Liver (tissue), 9 donors: ENCODE measurements around the gene SLX4IP. TPM values are rescaled to one million over a fixed set of nuclear protein-coding genes. Genes with fewer than 3 reads are reported as not detected.
A peak's percentile ranks its signal among the peaks of the same experiment; 100 is the strongest.

Experiments
- DNase-seq: peaks from one replicate; pipeline ENCODE4 v3.0.0-alpha.2; 2017; ENCODE audit warnings: low spot score
- H3K27ac ChIP-seq, 2 donors: one replicate each; pipeline ENCODE4 v1.7.0; 2013; ENCODE audit warnings: inconsistent platforms in 2 of 2, low read length in 2 of 2, control low read depth in 1 of 2, low read depth in 1 of 2, mild to moderate bottlenecking in 1 of 2
- H3K27me3 ChIP-seq, 4 donors: one replicate each; pipeline versions ENCODE4 v1.6.1 to v1.7.0; 2013; ENCODE audit warnings: low read length in 3 of 4, inconsistent platforms in 1 of 4, mild to moderate bottlenecking in 1 of 4, moderate library complexity in 1 of 4; ENCODE audit not compliant: control insufficient read depth in 4 of 4, insufficient read depth in 4 of 4
- H3K36me3 ChIP-seq, 4 donors: one replicate each; pipeline versions ENCODE4 v1.6.1 to v1.7.0; 2013; ENCODE audit warnings: low read length in 3 of 4, mild to moderate bottlenecking in 3 of 4, low read depth in 1 of 4, moderate library complexity in 1 of 4; ENCODE audit not compliant: control insufficient read depth in 4 of 4, insufficient read depth in 3 of 4
- H3K4me1 ChIP-seq, 4 donors: one replicate each; pipeline versions ENCODE4 v1.6.1 to v1.7.0; 2013; ENCODE audit warnings: low read length in 3 of 4, mild to moderate bottlenecking in 3 of 4, moderate library complexity in 1 of 4; ENCODE audit not compliant: control insufficient read depth in 4 of 4, insufficient read depth in 4 of 4
- H3K4me3 ChIP-seq, 3 donors: one replicate each; pipeline versions ENCODE4 v1.6.1 to v1.7.0; 2013; ENCODE audit warnings: low read length in 3 of 3, control low read depth in 1 of 3, low read depth in 1 of 3, mild to moderate bottlenecking in 1 of 3
- H3K9ac ChIP-seq, 2 donors: one replicate each; pipeline ENCODE4 v1.7.0; 2013; ENCODE audit warnings: low read length in 2 of 2, mild to moderate bottlenecking in 2 of 2, moderate library complexity in 2 of 2, control low read depth in 1 of 2, low read depth in 1 of 2
- H3K9me3 ChIP-seq, 4 donors: one replicate each; pipeline versions ENCODE4 v1.6.1 to v1.7.0; 2013; ENCODE audit warnings: low read length in 3 of 4; ENCODE audit not compliant: control insufficient read depth in 4 of 4
- ATF3 ChIP-seq: IDR thresholded peaks from 2 replicates; pipeline ENCODE4 v1.6.1; 2016; ENCODE audit warnings: antibody characterized with exemption
- CTCF ChIP-seq: fragments of 150-350 bp; IDR thresholded peaks from 2 replicates; pipeline ENCODE4 v1.5.1; 2017; ENCODE audit warnings: improper control_type of control experiment, low read depth, low read length; ENCODE audit not compliant: missing input control
- EGR1 ChIP-seq, 2 donors: IDR thresholded peaks; 2 replicates each; pipeline ENCODE4 v1.6.1; 2016 to 2018; ENCODE audit warnings: antibody characterized with exemption in 2 of 2, low read depth in 2 of 2
- FOXA1 ChIP-seq: IDR thresholded peaks from 2 replicates; pipeline ENCODE4 v1.6.1; 2016; ENCODE audit warnings: antibody characterized with exemption
- FOXA2 ChIP-seq: IDR thresholded peaks from 2 replicates; pipeline ENCODE4 v1.6.1; 2016; ENCODE audit warnings: antibody characterized with exemption
- GABPA ChIP-seq, 2 donors: IDR thresholded peaks in 1 of 2; conservative IDR thresholded peaks in 1 of 2; 2 replicates each; pipeline ENCODE4 v1.6.1; 2016; ENCODE audit warnings: antibody characterized with exemption in 2 of 2, mild to moderate bottlenecking in 1 of 2, moderate library complexity in 1 of 2
- HNF4A ChIP-seq, 2 donors: conservative IDR thresholded peaks; 2 replicates each; pipeline ENCODE4 v1.6.1; 2016; ENCODE audit warnings: antibody characterized with exemption in 2 of 2, mild to moderate bottlenecking in 2 of 2
- HNF4G ChIP-seq: IDR thresholded peaks from 2 replicates; pipeline ENCODE4 v1.6.1; 2016; ENCODE audit warnings: antibody characterized with exemption
- JUND ChIP-seq, 2 donors: IDR thresholded peaks; 2 replicates each; pipeline ENCODE4 v1.6.1; 2016; ENCODE audit warnings: antibody characterized with exemption in 2 of 2
- MAX ChIP-seq: IDR thresholded peaks from 2 replicates; pipeline ENCODE4 v1.6.1; 2016; ENCODE audit warnings: antibody characterized with exemption
- NR2F2 ChIP-seq: IDR thresholded peaks from 2 replicates; pipeline ENCODE4 v1.6.1; 2016; ENCODE audit warnings: antibody characterized with exemption
- RAD21 ChIP-seq, 2 donors: IDR thresholded peaks; 2 replicates each; pipeline ENCODE4 v1.6.1; 2016; ENCODE audit warnings: antibody characterized with exemption in 2 of 2, mild to moderate bottlenecking in 2 of 2
- REST ChIP-seq: IDR thresholded peaks from 2 replicates; pipeline ENCODE4 v1.6.1; 2016; ENCODE audit warnings: antibody characterized with exemption, mild to moderate bottlenecking
- RXRA ChIP-seq, 2 donors: IDR thresholded peaks; 2 replicates each; pipeline ENCODE4 v1.6.1; 2017 to 2018; ENCODE audit warnings: antibody characterized with exemption in 2 of 2, mild to moderate bottlenecking in 1 of 2
- SP1 ChIP-seq: IDR thresholded peaks from 2 replicates; pipeline ENCODE4 v1.6.1; 2018; ENCODE audit warnings: antibody characterized with exemption, mild to moderate bottlenecking
- TAF1 ChIP-seq: conservative IDR thresholded peaks from 2 replicates; pipeline ENCODE4 v1.6.1; 2016; ENCODE audit warnings: antibody characterized with exemption, mild to moderate bottlenecking
- YY1 ChIP-seq: IDR thresholded peaks from 2 replicates; pipeline ENCODE4 v1.6.1; 2016; ENCODE audit warnings: antibody characterized with exemption, mild to moderate bottlenecking
- ZBTB33 ChIP-seq: IDR thresholded peaks from 2 replicates; pipeline ENCODE4 v1.6.1; 2016; ENCODE audit warnings: antibody characterized with exemption
- WGBS: extraction: QIAGEN DNeasy Blood & Tissue Kit; methylation state at CpG from one replicate; pipeline ENCODE4 v1.1.7; 2013; 5-methylcytosine and 5-hydroxymethylcytosine counted together
- polyA plus RNA-seq, 2 donors: library from polyadenylated mRNA; stranded (reverse) in 1 of 2; unstranded in 1 of 2; fragments of 200-250 nt in 1 of 2; fragments of >200 nt in 1 of 2; fragmentation: Nextera tagmentation in 1 of 2; extraction: Ambion mirVana in 1 of 2; gene quantifications; one replicate each; pipeline versions ENCODE4 v1.2.1 to v1.2.3, GENCODE V29; 2013 to 2015
- total RNA-seq, 2 donors: library from RNA; depleted of rRNA; stranded (reverse); fragments of >200 nt; gene quantifications; one replicate each; pipeline ENCODE4 v1.2.3, GENCODE V29; 2014
- donor health status: healthy.
- donor health status: healthy.
- donor health status: healthy.
- donor health status: healthy.
- donor health status: healthy.

Gene SLX4IP
- total and polyA plus RNA-seq, 4 donors, result 1.1 to 3.4 (median 2.7) TPM

- Histone ChIP-seq H3K36me3 (peaks cover 0 to 2% (median 0%) of the 10 kb centered on the region in 4 donors), H3K4me3 (no peak overlapping the region), H3K4me1 (peaks cover 5 to 52% (median 20%) of the 10 kb centered on the region in 4 donors), H3K9ac (no peak overlapping the region), H3K9me3 (no peaks in the 10 kb centered on the region), H3K27me3 (no peaks in the 10 kb centered on the region), H3K27ac (no peak overlapping the region)
- WGBS, result 61% methylated on average over 5 of the region's 5 CpGs
- DNase-seq, result no peak
- TF ChIP-seq MAX (peak; percentile 45), HNF4G (peak; percentile 52), HNF4A (conservative IDR thresholded peaks at IDR 0.05) (peak; percentile 85 to 88), YY1 (peak; percentile 53), RXRA (IDR thresholded peaks at IDR 0.05) (peak; percentile 66 to 79), ZBTB33 (no peak), SP1 (peak; percentile 50), RAD21 (IDR thresholded peaks at IDR 0.05) (no peak)
Observed at GRCh38 chr20:10429443-10429981, 5.6 kb upstream of the SLX4IP start.

- DNase-seq, result no peak
- peaks cover 5 to 51% (median 20%) of the 10 kb centered on the region in 4 donors for H3K4me1 ChIP-seq
- no peak overlapping the region for H3K27ac ChIP-seq
Observed at GRCh38 chr20:10430000-10430466, 5.1 kb upstream of the SLX4IP start.

More at GRCh38 chr20:10430000-10430466, 5.1 kb upstream of the SLX4IP start:
- H3K36me3 ChIP-seq, result peaks cover 0 to 2% (median 0%) of the 10 kb centered on the region in 4 donors
- H3K27me3 ChIP-seq, result no peaks in the 10 kb centered on the region
- TF ChIP-seq HNF4A (conservative IDR thresholded peaks at IDR 0.05) (no peak), FOXA2 (no peak), ATF3 (no peak), ZBTB33 (no peak), GABPA (IDR thresholded peaks at IDR 0.05 in 1 of 2, conservative IDR thresholded peaks at IDR 0.05 in 1 of 2) (no peak), YY1 (no peak), NR2F2 (no peak), MAX (no peak), EGR1 (IDR thresholded peaks at IDR 0.05; ENCODE audit: low read depth in 2 of 2) (no peak), RAD21 (IDR thresholded peaks at IDR 0.05) (no peak), FOXA1 (no peak), CTCF (no peak), REST (no peak), TAF1 (no peak), HNF4G (no peak), RXRA (IDR thresholded peaks at IDR 0.05) (no peak), SP1 (no peak), JUND (IDR thresholded peaks at IDR 0.05) (no peak)
- no peak overlapping the region for H3K4me3 ChIP-seq
- H3K9ac ChIP-seq, result no peak overlapping the region
- no peaks in the 10 kb centered on the region for H3K9me3 ChIP-seq
